Measurements from ENCODE around the gene PHTF1.
"Not testable (repeated sequence)": the region's sequence is repeated elsewhere in the genome, so short reads cannot be mapped to it uniquely, and the experiment has no call there.

Gene PHTF1

GRCh38 chr1:113718621-113719020, 40.7 kb downstream of the PHTF1 start:
- DNase-seq (ENCODE audit: low spot score), result not testable (repeated sequence)

DNA sequence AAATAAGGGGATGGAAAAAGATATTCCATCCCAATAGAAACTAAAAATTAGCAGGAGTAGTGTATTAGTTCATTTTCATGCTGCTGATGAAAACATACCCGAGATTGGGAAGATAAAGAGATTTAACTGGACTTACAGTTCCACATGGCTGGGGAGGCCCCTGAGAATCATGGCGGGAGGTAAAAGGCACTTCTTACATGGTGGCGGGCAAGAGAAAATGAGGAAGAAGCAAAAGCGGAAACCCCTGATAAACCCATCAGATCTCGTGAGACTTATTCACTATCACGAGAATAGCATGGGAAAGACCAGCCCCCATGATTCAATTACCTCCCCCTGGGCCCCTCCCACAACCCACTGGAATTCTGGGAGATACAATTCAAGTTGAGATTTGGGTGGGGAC, 41.8 kb downstream of the PHTF1 start:
- not testable (repeated sequence) for DNase-seq (ENCODE audit: low spot score)

GRCh38 chr1:113714606-113715269, 44.5 kb downstream of the PHTF1 start:
- DNase-seq (ENCODE audit: low spot score), result no peak

DNA sequence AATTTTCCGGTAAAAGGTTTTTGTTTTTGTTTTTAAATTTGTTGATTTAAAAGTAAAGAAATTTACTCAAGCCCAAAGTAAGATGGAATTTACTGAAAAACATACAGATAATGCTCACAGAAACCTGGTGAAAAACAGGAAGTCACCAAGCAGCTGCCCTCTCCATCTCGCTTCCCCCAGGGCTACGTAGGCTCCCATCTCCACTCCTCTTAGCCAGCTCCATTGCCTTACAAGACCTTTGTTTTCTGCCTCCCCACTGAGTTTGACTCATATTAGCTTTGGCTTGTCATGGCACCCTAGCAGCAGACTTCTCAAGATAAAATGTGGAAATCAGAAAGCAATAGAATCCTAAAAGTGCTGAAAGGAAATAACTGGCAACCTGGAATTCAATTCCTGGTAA, 57.9 kb downstream of the PHTF1 start:
- no peak for DNase-seq (ENCODE audit: low spot score)

- no peak for DNase-seq (ENCODE audit: low spot score)
Observed at GRCh38 chr1:113694910-113695309, 64.4 kb downstream of the PHTF1 start.

- DNase-seq (ENCODE audit: low spot score), result no peak
Observed at GRCh38 chr1:113692824-113693431, 66.4 kb downstream of the PHTF1 start.

- DNase-seq (ENCODE audit: low spot score), result no peak
Observed at GRCh38 chr1:113692342-113692741, 66.9 kb downstream of the PHTF1 start.

- no peak for DNase-seq (ENCODE audit: low spot score)
Observed at GRCh38 chr1:113691184-113691583, 68.1 kb downstream of the PHTF1 start.

DNA sequence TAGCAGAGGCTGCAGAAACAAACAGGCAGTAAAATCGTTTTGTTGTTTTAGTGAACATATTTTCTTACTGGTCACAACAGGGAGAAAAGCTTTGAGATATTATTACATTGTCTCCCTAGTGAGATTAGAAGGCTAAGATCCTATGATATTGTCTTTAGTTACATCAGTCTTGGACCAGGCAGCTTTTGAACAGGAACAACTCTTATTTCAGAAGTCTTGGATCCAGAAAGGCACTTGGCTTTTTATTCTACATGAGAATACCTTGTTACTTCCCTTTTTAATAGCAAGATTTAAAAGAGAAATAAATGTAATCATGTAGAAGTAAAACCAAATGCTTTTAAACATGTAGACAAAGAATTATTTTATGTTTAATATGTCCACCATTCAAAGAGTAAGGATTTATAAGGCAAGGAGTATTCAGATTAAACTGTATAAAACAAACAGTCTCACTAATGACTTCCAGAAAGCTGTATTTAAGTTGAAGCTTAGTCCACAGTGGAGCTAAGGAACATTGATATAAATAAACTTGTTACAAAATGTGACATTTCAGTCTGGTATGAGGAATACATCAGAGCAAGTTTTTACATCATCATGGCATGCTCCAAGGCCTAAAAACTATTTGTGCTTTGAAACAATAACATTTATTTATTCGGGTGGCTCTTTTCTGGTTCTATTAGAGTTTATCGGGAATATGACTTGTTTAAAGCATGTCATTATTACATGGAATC, 72.2 kb downstream of the PHTF1 start:
- no peak for DNase-seq (ENCODE audit: low spot score)

- DNase-seq (ENCODE audit: low spot score), result no peak
Observed at GRCh38 chr1:113684153-113684541, 75.1 kb downstream of the PHTF1 start.

DNA sequence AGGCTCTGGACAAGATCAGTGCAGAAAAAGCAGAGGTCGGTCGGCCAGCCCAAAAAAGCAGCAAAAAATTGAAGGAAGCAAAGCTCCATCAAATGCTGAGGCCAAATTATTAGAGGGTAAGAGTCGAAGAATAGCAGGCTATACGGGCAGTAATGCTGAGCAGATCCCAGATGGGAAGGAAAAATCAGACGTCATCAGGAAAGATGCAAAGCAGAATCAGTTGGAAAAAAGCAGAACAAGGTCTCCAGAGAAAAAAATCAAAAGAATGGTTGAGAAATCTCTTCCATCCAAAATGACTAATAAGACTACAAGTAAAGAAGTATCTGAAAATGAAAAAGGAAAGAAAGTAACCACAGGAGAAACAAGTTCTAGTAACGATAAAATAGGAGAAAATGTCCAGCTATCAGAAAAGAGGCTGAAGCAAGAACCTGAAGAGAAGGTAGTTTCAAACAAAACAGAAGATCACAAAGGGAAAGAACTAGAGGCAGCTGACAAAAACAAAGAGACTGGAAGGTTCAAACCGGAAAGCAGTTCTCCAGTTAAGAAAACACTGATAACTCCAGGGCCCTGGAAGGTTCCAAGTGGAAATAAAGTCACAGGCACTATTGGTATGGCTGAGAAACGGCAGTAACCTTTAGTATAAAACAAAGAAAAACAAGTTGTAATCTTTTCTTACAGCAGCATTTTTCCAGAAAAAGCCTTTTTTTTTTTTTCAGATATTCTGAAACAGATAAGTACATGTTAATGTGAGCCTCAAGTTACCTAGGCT, 75.7 kb downstream of the PHTF1 start:
- DNase-seq (ENCODE audit: low spot score), result no peak

GRCh38 chr1:113681596-113682337, 77.5 kb downstream of the PHTF1 start:
- DNase-seq (ENCODE audit: low spot score), result no peak

GRCh38 chr1:113678159-113678469, 81.2 kb downstream of the PHTF1 start:
- DNase-seq (ENCODE audit: low spot score), result no peak

DNA sequence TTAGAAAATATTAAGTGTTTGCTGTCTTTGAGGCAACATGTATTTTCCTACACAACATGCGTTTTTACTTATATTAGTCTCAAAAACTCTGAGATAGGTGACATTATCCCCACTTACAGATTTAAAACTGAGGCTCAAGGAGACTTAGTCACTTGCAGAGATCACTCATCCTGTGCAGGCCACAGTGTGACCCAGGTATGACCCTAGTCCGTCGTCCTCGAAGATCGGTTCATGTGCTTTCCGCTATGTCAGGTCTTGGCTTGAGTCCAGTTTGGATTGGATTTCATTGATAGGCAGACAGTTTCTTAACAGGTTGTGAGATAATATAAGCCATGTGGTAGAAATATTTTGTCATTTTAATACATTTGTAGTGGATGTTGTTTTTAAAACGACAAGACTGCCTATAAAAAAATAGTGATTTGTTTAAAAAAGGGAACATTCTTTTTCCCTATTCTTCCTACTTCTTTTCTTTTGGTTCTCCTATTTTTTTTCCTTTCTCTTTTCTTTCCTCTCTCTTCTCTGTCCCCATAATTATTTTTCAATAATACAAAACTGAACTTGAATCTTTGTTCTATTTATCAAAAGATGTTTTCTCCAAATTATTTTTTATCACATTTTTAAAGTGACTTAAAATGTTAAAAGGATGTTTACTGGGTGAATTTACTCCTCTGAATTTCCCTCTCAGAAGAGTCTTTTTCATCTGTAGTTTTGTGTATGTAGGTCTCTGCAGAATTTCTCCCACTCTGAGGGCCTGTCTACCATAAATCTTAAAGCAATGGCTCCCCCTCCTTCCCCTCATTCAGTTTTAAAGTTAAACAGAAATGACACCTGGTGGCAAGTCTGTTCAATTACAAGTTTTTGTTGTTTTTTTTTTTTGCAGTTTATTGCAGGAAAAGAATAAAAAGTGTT, 81.8 kb downstream of the PHTF1 start:
- DNase-seq (ENCODE audit: low spot score), result peak; percentile 36

DNA sequence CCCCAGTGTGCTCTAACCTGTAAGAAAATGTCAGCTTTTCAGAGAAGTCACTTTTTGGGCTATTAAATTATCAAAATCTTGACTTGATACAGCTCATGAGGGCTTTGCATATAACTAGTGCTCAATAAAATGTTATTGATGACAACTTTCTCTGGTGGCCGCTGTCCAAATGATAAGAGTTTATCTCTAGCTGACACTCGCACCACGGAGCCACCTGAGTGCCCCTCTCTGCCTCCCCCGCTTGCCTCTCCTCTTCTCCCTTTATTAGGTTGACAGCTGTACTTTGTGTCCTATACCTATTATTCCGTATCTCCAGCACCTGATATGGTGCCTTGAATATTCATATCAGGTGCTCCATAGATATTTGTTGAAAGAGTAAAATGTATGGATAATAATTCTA, 82.8 kb downstream of the PHTF1 start:
- no peak for DNase-seq (ENCODE audit: low spot score)

DNA sequence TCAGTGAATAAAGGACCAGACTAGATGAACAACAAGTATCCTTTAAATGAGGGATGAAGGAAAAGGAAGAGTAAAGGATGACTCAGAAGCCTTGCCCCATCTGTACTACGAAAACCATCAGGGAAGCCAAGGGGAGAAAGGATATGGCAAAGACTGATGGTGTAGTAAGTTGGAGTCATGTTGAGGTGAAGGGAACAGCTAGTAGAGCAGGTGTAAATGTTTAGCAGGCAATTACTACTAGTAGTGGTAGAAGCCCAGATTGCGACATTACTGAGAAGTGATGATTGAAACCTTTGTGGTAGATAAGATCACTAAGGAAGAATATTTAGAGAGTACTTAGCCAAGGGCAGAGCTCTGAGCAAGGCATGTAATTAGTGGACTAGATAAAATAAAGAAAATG, 84.0 kb downstream of the PHTF1 start:
- DNase-seq (ENCODE audit: low spot score), result no peak

DNA sequence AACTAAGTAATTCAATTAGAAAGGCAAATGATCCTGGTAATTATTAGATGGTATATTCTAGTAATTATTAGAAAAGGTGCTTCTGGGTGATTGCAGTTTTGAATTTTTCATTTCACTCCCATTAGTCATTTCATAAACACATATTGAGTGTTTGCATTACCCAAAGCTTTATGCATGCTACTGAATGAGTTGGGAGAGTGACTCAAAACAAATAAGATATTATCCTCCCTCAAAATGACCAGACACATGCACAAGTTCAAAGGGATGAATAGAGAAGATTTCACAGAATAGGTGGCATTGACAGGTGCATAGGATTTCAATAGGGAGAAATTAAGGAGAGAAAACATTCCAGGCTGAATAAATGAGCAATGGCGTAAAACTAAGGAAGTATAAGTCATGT, 84.7 kb downstream of the PHTF1 start:
- no peak for DNase-seq (ENCODE audit: low spot score)

DNA sequence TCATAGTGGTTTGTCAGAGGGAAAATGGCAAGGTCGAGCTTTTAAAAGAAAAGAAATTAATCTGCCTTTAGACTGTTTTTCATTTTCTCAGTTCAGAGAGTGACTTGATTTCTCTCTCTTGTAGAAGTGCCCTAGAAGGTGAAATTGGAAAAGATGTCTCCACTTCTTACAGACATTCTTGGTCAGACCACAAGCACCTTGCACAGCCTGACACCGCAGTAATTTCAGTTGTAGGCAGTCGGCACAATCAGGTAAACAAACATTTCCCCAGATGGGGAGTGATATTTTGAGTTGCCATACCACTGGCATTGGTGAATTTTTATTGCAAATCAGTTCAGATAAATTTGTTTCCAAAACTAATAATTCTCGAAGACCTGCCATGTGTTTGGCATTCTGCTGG, 86.8 kb downstream of the PHTF1 start:
- no peak for DNase-seq (ENCODE audit: low spot score)

GRCh38 chr1:113670650-113671049, 88.6 kb downstream of the PHTF1 start:
- no peak for DNase-seq (ENCODE audit: low spot score)

DNA sequence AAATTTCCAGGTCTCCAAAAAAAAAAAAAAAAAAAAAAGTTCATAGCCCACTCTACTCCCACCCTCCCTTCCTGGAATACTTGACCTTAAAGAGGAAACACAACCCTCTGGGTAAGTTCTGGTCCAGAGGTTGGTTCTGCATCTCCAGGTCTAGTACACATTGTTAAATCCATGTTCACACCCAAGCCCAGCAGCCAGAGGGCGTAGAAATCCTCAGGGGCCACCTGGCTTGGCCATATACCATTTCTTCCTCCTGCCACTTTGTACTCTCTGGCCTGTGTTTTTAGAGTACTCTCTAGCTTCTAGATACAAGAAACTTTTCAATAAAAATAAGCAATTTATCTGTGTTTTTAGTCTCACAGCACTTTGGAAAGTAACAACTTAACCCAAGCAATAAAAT, 89.3 kb downstream of the PHTF1 start:
- DNase-seq (ENCODE audit: low spot score), result no peak

GRCh38 chr1:113666126-113666525, 93.2 kb downstream of the PHTF1 start:
- DNase-seq (ENCODE audit: low spot score), result no peak
